Transverse colon (tissue), 4 donors: Measurements from ENCODE around the gene COL23A1. TPM values are rescaled to one million over a fixed set of nuclear protein-coding genes. Genes with fewer than 3 reads are reported as not detected.

ENCODE experiments used
- DNase-seq: peaks from one replicate; pipeline ENCODE4 v3.0.0-alpha.2; 2019
- H3K27ac ChIP-seq, 4 donors: fragments of 200-600 bp; sonication (generic); 2 replicates each; pipeline ENCODE4 v1.5.1; 2016 to 2018; ENCODE audit warnings: inconsistent platforms in 4 of 4
- H3K27me3 ChIP-seq: fragments of 200-600 bp; sonication (generic); 2 replicates; pipeline ENCODE4 v1.5.1; 2017; ENCODE audit warnings: inconsistent platforms
- H3K36me3 ChIP-seq, 4 donors: fragments of 200-600 bp; sonication (generic); 2 replicates each; pipeline ENCODE4 v1.5.1; 2017 to 2019; ENCODE audit warnings: inconsistent platforms in 4 of 4
- H3K4me1 ChIP-seq, 4 donors: fragments of 200-600 bp; sonication (generic); 2 replicates each; pipeline ENCODE4 v1.5.1; 2017 to 2020; ENCODE audit warnings: inconsistent platforms in 4 of 4
- H3K4me3 ChIP-seq, 4 donors: fragments of 200-600 bp; sonication (generic); 1 replicate in 1 of 4; 2 replicates in 3 of 4; pipeline versions ENCODE4 v1.5.1 to v1.6.1; 2017 to 2019; ENCODE audit warnings: inconsistent platforms in 4 of 4
- H3K9me3 ChIP-seq, 2 donors: fragments of 200-600 bp; sonication (generic); 2 replicates each; pipeline ENCODE4 v1.5.1; 2017 to 2019; ENCODE audit warnings: inconsistent platforms in 2 of 2
- CTCF ChIP-seq, 5 experiments: fragments of 200-600 bp in 3 of 5; fragments of 450-650 bp in 2 of 5; sonication (generic) in 3 of 5; IDR thresholded peaks; 1 replicate in 2 of 5; 2 replicates in 3 of 5; pipeline ENCODE4 v1.5.1; 2016 to 2017; ENCODE audit warnings: antibody characterized with exemption in 5 of 5, inconsistent platforms in 3 of 5, mild to moderate bottlenecking in 2 of 5, moderate library complexity in 1 of 5
- EP300 ChIP-seq: sonication (generic); formaldehyde crosslinking; IDR thresholded peaks from one replicate; pipeline ENCODE4 v1.6.1; 2017; ENCODE audit warnings: antibody characterized with exemption, low read depth
- POLR2A ChIP-seq: fragments of 450-650 bp; IDR thresholded peaks from one replicate; pipeline ENCODE4 v1.6.1; 2016; ENCODE audit warnings: antibody characterized with exemption, mild to moderate bottlenecking, moderate library complexity
- POLR2AphosphoS5 ChIP-seq, 3 donors: sonication (generic); formaldehyde crosslinking; IDR thresholded peaks; one replicate each; pipeline ENCODE4 v1.6.1; 2016; ENCODE audit warnings: antibody characterized with exemption in 3 of 3
- WGBS, 2 donors: methylation state at CpG; one replicate each; pipeline ENCODE4 v1.1.5; 2018; ENCODE audit warnings: low coverage in 1 of 2; 5-methylcytosine and 5-hydroxymethylcytosine counted together
- in situ Hi-C, 4 donors: fragments of 200-750 bp; cut with MboI; loops; one replicate each; pipeline versions ENCODE4 v1.15.0 to v1.15.1; 2017; ENCODE audit warnings: low sequenced_read_pairs in 3 of 4, low pct_ligation_motif_present in 1 of 4, low pct_unique_long_range_greater_than_20kb in 1 of 4
- intact Hi-C: fragments of 100-400 bp; cut with DNase I; formaldehyde crosslinking; loops from one replicate; pipeline ENCODE4 v1.15.1; 2023; ENCODE audit warnings: low total_unique reads
- total RNA-seq, 4 donors: library from RNA; depleted of rRNA; stranded (reverse); fragments of >200 nt; gene quantifications; one replicate each; pipeline ENCODE4 v1.1.0, GENCODE V29; 2016

Gene COL23A1
- total RNA-seq, 4 donors from 2014 or later, result 0.14 to 2.2 (median 1.4) TPM; not detected in 1

- no peak overlapping the region for H3K4me3 ChIP-seq
- TF ChIP-seq EP300 (no peak), POLR2AphosphoS5 (IDR thresholded peaks at IDR 0.05) (no peak), CTCF (IDR thresholded peaks at IDR 0.05) (no peak), POLR2A (no peak)
- no peaks in the 10 kb centered on the region for H3K27me3 ChIP-seq
- intact Hi-C loops (no loop called here), in situ Hi-C loops (no loop called here)
- no peak for DNase-seq
- no peak overlapping the region for H3K27ac ChIP-seq
- peaks cover 0 to 4% of the 10 kb centered on the region in 2 donors for H3K9me3 ChIP-seq
- no peaks in the 10 kb centered on the region for H3K36me3 ChIP-seq
- H3K4me1 ChIP-seq, result no peaks in the 10 kb centered on the region
- WGBS, 2 donors, result 82 to 93% methylated on average over 2 of the region's 2 CpGs
Observed at GRCh38 chr5:178407646-178408045, 182.5 kb downstream of the COL23A1 start.

GRCh38 chr5:178404987-178405386, 185.2 kb downstream of the COL23A1 start:
- in situ Hi-C loops, result no loop called here
- DNase-seq, result no peak

GRCh38 chr5:178403956-178404600, 186.1 kb downstream of the COL23A1 start:
- Histone ChIP-seq H3K4me3 (no peak overlapping the region), H3K36me3 (no peaks in the 10 kb centered on the region), H3K9me3 (peaks cover 0 to 4% of the 10 kb centered on the region in 2 donors), H3K27me3 (peaks cover 5% of the 10 kb centered on the region), H3K4me1 (no peaks in the 10 kb centered on the region), H3K27ac (no peak overlapping the region)
- in situ Hi-C loops (no loop called here), intact Hi-C loops (no loop called here)
- TF ChIP-seq EP300, result no peak
- 60 to 84% methylated on average over 1 to 10 of the region's 10 CpGs for WGBS, 2 donors
- DNase-seq, result no peak

More at GRCh38 chr5:178404987-178405386, 185.2 kb downstream of the COL23A1 start:
- 74 to 83% methylated on average over 1 to 8 of the region's 8 CpGs for WGBS, 2 donors
- Histone ChIP-seq H3K36me3 (no peaks in the 10 kb centered on the region), H3K27me3 (peaks cover 5% of the 10 kb centered on the region), H3K4me1 (no peaks in the 10 kb centered on the region), H3K27ac (no peak overlapping the region), H3K4me3 (no peak overlapping the region), H3K9me3 (peaks cover 0 to 4% of the 10 kb centered on the region in 2 donors)
- TF ChIP-seq POLR2AphosphoS5 (IDR thresholded peaks at IDR 0.05), result no peak
- no peak for TF ChIP-seq CTCF (IDR thresholded peaks at IDR 0.05)
- no peak for TF ChIP-seq POLR2A
- no peak for TF ChIP-seq EP300
- intact Hi-C loops, result no loop called here

GRCh38 chr5:178403351-178403750, 186.8 kb downstream of the COL23A1 start:
- Histone ChIP-seq H3K9me3 (peaks cover 0 to 4% of the 10 kb centered on the region in 2 donors), H3K27me3 (peaks cover 5% of the 10 kb centered on the region), H3K36me3 (no peaks in the 10 kb centered on the region), H3K4me3 (no peak overlapping the region), H3K27ac (no peak overlapping the region), H3K4me1 (no peaks in the 10 kb centered on the region)
- intact Hi-C loops (no loop called here), in situ Hi-C loops (no loop called here)
- TF ChIP-seq POLR2AphosphoS5 (IDR thresholded peaks at IDR 0.05) (no peak), CTCF (IDR thresholded peaks at IDR 0.05) (no peak), POLR2A (no peak), EP300 (no peak)
- 94 to 95% methylated on average over 6 to 8 of the region's 8 CpGs for WGBS, 2 donors
- no peak for DNase-seq

GRCh38 chr5:178399701-178400095, 190.5 kb downstream of the COL23A1 start:
- no peaks in the 10 kb centered on the region for H3K4me1 ChIP-seq
- intact Hi-C loops (no loop called here), in situ Hi-C loops (no loop called here)
- H3K27ac ChIP-seq, result no peak overlapping the region
- peaks cover 5% of the 10 kb centered on the region for H3K27me3 ChIP-seq
- H3K9me3 ChIP-seq, result no peaks in the 10 kb centered on the region
- no peaks in the 10 kb centered on the region for H3K36me3 ChIP-seq
- DNase-seq, result no peak
- WGBS, 2 donors, result 62 to 78% methylated on average over 2 to 12 of the region's 12 CpGs
- no peak for TF ChIP-seq CTCF (IDR thresholded peaks at IDR 0.05)
- no peak for TF ChIP-seq POLR2A
- no peak for TF ChIP-seq POLR2AphosphoS5 (IDR thresholded peaks at IDR 0.05)
- H3K4me3 ChIP-seq, result no peak overlapping the region
